HepG2 (cell line): ENCODE measurements around the gene SCGB1C2. TPM values are rescaled to one million over a fixed set of nuclear protein-coding genes. Genes with fewer than 3 reads are reported as not detected.

Experiments
- ATRX ChIP-seq: sonication (generic); formaldehyde crosslinking; IDR thresholded peaks from 2 replicates; pipeline ENCODE4 v1.4.0; 2020; ENCODE audit warnings: missing genetic modification reagents, borderline replicate concordance
- ELF1 ChIP-seq: sonication (generic); formaldehyde crosslinking; IDR thresholded peaks from 2 replicates; pipeline ENCODE4 v1.4.0; 2020; ENCODE audit warnings: missing genetic modification reagents
- GATAD2A ChIP-seq: IDR thresholded peaks from 2 replicates; pipeline ENCODE4 v1.6.1; 2016
- IKZF4 ChIP-seq: sonication (generic); formaldehyde crosslinking; IDR thresholded peaks from 2 replicates; pipeline ENCODE4 v1.5.1; 2020; ENCODE audit warnings: borderline replicate concordance, mild to moderate bottlenecking, low read depth, missing genetic modification reagents; ENCODE audit errors: not compliant biosample characterization
- JDP2 ChIP-seq: sonication (generic); formaldehyde crosslinking; IDR thresholded peaks from 2 replicates; pipeline ENCODE4 v1.8.1; 2022; ENCODE audit warnings: missing genetic modification reagents, borderline replicate concordance
- JUNB ChIP-seq: sonication (generic); formaldehyde crosslinking; IDR thresholded peaks from 2 replicates; pipeline ENCODE4 v1.8.0; 2022; ENCODE audit warnings: missing genetic modification reagents, mild to moderate bottlenecking, borderline replicate concordance
- KDM5B ChIP-seq: sonication (generic); formaldehyde crosslinking; IDR thresholded peaks from 2 replicates; pipeline ENCODE4 v1.4.0; 2020; ENCODE audit warnings: missing genetic modification reagents, mild to moderate bottlenecking, borderline replicate concordance
- MTA3 ChIP-seq: sonication (generic); formaldehyde crosslinking; IDR thresholded peaks from 2 replicates; pipeline ENCODE4 v1.4.0; 2020; ENCODE audit warnings: missing genetic modification reagents
- NFE2L1 ChIP-seq: sonication (generic); formaldehyde crosslinking; IDR thresholded peaks from 2 replicates; pipeline ENCODE4 v1.4.0; 2020; ENCODE audit warnings: missing genetic modification reagents, mild to moderate bottlenecking, borderline replicate concordance
- PPARG ChIP-seq: conservative IDR thresholded peaks from 2 replicates; pipeline ENCODE4 v1.6.1; 2016; ENCODE audit warnings: missing biosample characterization, missing genetic modification reagents
- SRSF4 ChIP-seq: fragments of 200-400 bp; formaldehyde crosslinking; IDR thresholded peaks from one replicate; pipeline ENCODE4 v1.6.1; 2018; ENCODE audit warnings: mild to moderate bottlenecking, low read depth, low read length, moderate library complexity; ENCODE audit not compliant: poor library complexity, severe bottlenecking
- SRY ChIP-seq: sonication (generic); formaldehyde crosslinking; IDR thresholded peaks from 2 replicates; pipeline ENCODE4 v1.8.0; 2022; ENCODE audit warnings: mild to moderate bottlenecking, missing genetic modification reagents
- YEATS2 ChIP-seq: sonication (generic); formaldehyde crosslinking; IDR thresholded peaks from 2 replicates; pipeline ENCODE4 v1.4.0; 2020; ENCODE audit warnings: missing genetic modification reagents, borderline replicate concordance
- ZNF17 ChIP-seq: sonication (generic); formaldehyde crosslinking; IDR thresholded peaks from 2 replicates; pipeline ENCODE4 v1.5.0; 2020; ENCODE audit warnings: mild to moderate bottlenecking, missing genetic modification reagents
- ZNF367 ChIP-seq: sonication (generic); formaldehyde crosslinking; IDR thresholded peaks from 2 replicates; pipeline ENCODE4 v1.4.0; 2020; ENCODE audit warnings: missing genetic modification reagents, borderline replicate concordance
- ZNF589 ChIP-seq: sonication (generic); formaldehyde crosslinking; conservative IDR thresholded peaks from 2 replicates; pipeline ENCODE4 v1.8.0; 2022; ENCODE audit warnings: mild to moderate bottlenecking, moderate library complexity, missing genetic modification reagents
- polyA plus RNA-seq, 8 experiments: library from polyadenylated mRNA; depleted of rRNA in 3 of 8; stranded (reverse) in 7 of 8; unstranded in 1 of 8; fragments of >200 nt; fragmentation: Illumina TruSeq in 4 of 8; extraction: Trizol in 4 of 8; gene quantifications; 2 replicates each; pipeline versions ENCODE4 v1.2.1 to v1.2.3, GENCODE V29; 2011 to 2016; ENCODE audit warnings: low read depth in 4 of 8, missing spikeins in 1 of 8, mixed read lengths in 1 of 8; ENCODE audit not compliant: insufficient read depth in 1 of 8
- total RNA-seq, 5 experiments: library from RNA; depleted of rRNA; stranded (reverse); fragments of >200 nt; fragmentation: Illumina TruSeq; extraction: Trizol; gene quantifications; 2 replicates each; pipeline ENCODE4 v1.2.3, GENCODE V29; 2016; ENCODE audit warnings: low read depth in 1 of 5
- TF ChIP-seq, protein P1 (sequence below): sonication (generic); formaldehyde crosslinking; IDR thresholded peaks from 2 replicates; pipeline ENCODE4 v1.5.0; 2020; ENCODE audit warnings: missing genetic modification reagents, mild to moderate bottlenecking, borderline replicate concordance
- TF ChIP-seq, protein P2 (sequence below): IDR thresholded peaks from 2 replicates; pipeline ENCODE4 v1.4.0; 2020; ENCODE audit warnings: mild to moderate bottlenecking, missing genetic modification reagents
- TF ChIP-seq, protein P3 (sequence below): sonication (generic); formaldehyde crosslinking; IDR thresholded peaks from 2 replicates; pipeline ENCODE4 v1.9.0; 2021; ENCODE audit warnings: missing genetic modification reagents, borderline replicate concordance
- TF ChIP-seq, protein P4 (sequence below): sonication (generic); formaldehyde crosslinking; IDR thresholded peaks from 2 replicates; pipeline ENCODE4 v1.8.0; 2022; ENCODE audit warnings: mild to moderate bottlenecking, missing genetic modification reagents
- TF ChIP-seq, protein P5 (sequence below): sonication (generic); formaldehyde crosslinking; IDR thresholded peaks from 2 replicates; pipeline ENCODE4 v1.5.0; 2020; ENCODE audit warnings: missing genetic modification reagents

The SCGB1C2 gene
- total and polyA plus RNA-seq, 2 of the 13 experiments (the other 11 are each of a cell fraction or from before 2014, with no cell fraction given), result not detected

DNA sequence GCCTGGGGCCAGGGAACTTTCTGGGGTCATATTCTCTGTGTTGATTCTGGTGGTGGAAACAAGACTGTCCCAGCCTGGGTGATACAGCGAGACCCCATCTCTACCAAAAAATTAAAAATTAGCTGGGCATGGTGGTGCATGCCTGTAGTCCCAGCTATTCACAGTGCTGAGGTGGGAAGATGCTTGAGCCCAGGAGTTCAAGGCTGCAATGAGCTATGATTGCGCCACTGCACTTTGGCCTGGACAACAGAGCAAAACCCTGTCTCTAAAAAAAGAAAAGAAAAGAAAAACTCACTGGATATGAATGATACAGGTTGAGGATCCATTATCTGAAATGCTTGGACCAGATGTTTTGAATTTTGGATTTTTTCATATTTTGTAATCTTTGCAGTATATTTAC, 13.6 kb downstream of the SCGB1C2 start (continued):
- TF ChIP-seq, protein P1, sequence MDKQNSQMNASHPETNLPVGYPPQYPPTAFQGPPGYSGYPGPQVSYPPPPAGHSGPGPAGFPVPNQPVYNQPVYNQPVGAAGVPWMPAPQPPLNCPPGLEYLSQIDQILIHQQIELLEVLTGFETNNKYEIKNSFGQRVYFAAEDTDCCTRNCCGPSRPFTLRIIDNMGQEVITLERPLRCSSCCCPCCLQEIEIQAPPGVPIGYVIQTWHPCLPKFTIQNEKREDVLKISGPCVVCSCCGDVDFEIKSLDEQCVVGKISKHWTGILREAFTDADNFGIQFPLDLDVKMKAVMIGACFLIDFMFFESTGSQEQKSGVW (CRISPR knock-in tag), result no peak
- TF ChIP-seq JDP2 (CRISPR knock-in tag) (no peak), JUNB (CRISPR knock-in tag) (no peak), PPARG (CRISPR knock-in tag) (no peak), ZNF367 (CRISPR knock-in tag) (no peak), YEATS2 (CRISPR knock-in tag) (no peak), ATRX (CRISPR knock-in tag) (no peak), SRY (CRISPR knock-in tag) (no peak), ZNF589 (CRISPR knock-in tag) (no peak), SRSF4 (no peak), ELF1 (CRISPR knock-in tag) (no peak), IKZF4 (CRISPR knock-in tag) (no peak), GATAD2A (peak; percentile 54), NFE2L1 (CRISPR knock-in tag) (no peak), ZNF17 (CRISPR knock-in tag) (no peak), KDM5B (CRISPR knock-in tag) (no peak), MTA3 (CRISPR knock-in tag) (no peak)
- TF ChIP-seq, protein P2, sequence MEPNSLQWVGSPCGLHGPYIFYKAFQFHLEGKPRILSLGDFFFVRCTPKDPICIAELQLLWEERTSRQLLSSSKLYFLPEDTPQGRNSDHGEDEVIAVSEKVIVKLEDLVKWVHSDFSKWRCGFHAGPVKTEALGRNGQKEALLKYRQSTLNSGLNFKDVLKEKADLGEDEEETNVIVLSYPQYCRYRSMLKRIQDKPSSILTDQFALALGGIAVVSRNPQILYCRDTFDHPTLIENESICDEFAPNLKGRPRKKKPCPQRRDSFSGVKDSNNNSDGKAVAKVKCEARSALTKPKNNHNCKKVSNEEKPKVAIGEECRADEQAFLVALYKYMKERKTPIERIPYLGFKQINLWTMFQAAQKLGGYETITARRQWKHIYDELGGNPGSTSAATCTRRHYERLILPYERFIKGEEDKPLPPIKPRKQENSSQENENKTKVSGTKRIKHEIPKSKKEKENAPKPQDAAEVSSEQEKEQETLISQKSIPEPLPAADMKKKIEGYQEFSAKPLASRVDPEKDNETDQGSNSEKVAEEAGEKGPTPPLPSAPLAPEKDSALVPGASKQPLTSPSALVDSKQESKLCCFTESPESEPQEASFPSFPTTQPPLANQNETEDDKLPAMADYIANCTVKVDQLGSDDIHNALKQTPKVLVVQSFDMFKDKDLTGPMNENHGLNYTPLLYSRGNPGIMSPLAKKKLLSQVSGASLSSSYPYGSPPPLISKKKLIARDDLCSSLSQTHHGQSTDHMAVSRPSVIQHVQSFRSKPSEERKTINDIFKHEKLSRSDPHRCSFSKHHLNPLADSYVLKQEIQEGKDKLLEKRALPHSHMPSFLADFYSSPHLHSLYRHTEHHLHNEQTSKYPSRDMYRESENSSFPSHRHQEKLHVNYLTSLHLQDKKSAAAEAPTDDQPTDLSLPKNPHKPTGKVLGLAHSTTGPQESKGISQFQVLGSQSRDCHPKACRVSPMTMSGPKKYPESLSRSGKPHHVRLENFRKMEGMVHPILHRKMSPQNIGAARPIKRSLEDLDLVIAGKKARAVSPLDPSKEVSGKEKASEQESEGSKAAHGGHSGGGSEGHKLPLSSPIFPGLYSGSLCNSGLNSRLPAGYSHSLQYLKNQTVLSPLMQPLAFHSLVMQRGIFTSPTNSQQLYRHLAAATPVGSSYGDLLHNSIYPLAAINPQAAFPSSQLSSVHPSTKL (CRISPR knock-in tag), result peak; percentile 49; the same call in 1 of the 2 replicates
- TF ChIP-seq, protein P3, sequence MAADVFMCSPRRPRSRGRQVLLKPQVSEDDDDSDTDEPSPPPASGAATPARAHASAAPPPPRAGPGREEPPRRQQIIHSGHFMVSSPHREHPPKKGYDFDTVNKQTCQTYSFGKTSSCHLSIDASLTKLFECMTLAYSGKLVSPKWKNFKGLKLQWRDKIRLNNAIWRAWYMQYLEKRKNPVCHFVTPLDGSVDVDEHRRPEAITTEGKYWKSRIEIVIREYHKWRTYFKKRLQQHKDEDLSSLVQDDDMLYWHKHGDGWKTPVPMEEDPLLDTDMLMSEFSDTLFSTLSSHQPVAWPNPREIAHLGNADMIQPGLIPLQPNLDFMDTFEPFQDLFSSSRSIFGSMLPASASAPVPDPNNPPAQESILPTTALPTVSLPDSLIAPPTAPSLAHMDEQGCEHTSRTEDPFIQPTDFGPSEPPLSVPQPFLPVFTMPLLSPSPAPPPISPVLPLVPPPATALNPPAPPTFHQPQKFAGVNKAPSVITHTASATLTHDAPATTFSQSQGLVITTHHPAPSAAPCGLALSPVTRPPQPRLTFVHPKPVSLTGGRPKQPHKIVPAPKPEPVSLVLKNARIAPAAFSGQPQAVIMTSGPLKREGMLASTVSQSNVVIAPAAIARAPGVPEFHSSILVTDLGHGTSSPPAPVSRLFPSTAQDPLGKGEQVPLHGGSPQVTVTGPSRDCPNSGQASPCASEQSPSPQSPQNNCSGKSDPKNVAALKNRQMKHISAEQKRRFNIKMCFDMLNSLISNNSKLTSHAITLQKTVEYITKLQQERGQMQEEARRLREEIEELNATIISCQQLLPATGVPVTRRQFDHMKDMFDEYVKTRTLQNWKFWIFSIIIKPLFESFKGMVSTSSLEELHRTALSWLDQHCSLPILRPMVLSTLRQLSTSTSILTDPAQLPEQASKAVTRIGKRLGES (CRISPR knock-in tag), result no peak
- TF ChIP-seq, protein P4, sequence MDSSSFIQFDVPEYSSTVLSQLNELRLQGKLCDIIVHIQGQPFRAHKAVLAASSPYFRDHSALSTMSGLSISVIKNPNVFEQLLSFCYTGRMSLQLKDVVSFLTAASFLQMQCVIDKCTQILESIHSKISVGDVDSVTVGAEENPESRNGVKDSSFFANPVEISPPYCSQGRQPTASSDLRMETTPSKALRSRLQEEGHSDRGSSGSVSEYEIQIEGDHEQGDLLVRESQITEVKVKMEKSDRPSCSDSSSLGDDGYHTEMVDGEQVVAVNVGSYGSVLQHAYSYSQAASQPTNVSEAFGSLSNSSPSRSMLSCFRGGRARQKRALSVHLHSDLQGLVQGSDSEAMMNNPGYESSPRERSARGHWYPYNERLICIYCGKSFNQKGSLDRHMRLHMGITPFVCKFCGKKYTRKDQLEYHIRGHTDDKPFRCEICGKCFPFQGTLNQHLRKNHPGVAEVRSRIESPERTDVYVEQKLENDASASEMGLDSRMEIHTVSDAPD, result no peak
- TF ChIP-seq, protein P5, sequence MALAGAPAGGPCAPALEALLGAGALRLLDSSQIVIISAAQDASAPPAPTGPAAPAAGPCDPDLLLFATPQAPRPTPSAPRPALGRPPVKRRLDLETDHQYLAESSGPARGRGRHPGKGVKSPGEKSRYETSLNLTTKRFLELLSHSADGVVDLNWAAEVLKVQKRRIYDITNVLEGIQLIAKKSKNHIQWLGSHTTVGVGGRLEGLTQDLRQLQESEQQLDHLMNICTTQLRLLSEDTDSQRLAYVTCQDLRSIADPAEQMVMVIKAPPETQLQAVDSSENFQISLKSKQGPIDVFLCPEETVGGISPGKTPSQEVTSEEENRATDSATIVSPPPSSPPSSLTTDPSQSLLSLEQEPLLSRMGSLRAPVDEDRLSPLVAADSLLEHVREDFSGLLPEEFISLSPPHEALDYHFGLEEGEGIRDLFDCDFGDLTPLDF, result 0 out of 2 replicates have a peak, but pooled peaks have one; percentile 20
